CD4-positive, alpha-beta T cell (primary cell): Measurements from ENCODE around the gene DTX3. TPM values are rescaled to one million over a fixed set of nuclear protein-coding genes. Genes with fewer than 3 reads are reported as not detected.

Experiments
- ATAC-seq: fragments of 200-7000 bp; cut with Tn5 transposase; one replicate; pipeline ENCODE4 v1.10.0; 2022; ENCODE audit warnings: mild to moderate bottlenecking; ENCODE audit not compliant: poor library complexity
- CTCF ChIA-PET: fragments of 350-600 bp; sonication (Branson Sonifier 250); formaldehyde crosslinking; loops from one replicate; lab custom pipeline; 2021; ENCODE audit warnings: antibody characterized with exemption, inconsistent platforms; lab: Charles Lee
- POLR2A ChIA-PET: fragments of 350-600 bp; sonication (Branson Sonifier 250); formaldehyde crosslinking; loops from one replicate; lab custom pipeline; 2021; ENCODE audit warnings: antibody characterized with exemption, inconsistent platforms; lab: Charles Lee
- DNase-seq, 14 experiments: peaks; one replicate each; pipeline ENCODE4 v3.0.0-alpha.2; 2013 to 2020; ENCODE audit warnings: mixed read lengths in 2 of 14
- H3K27ac ChIP-seq, 2 donors: one replicate each; pipeline versions ENCODE4 v1.5.1 to v1.7.0; 2013; ENCODE audit warnings: low read length in 2 of 2, low read depth in 1 of 2, mild to moderate bottlenecking in 1 of 2
- H3K27me3 ChIP-seq, 2 experiments: 1 replicate in 1 of 2; 2 replicates in 1 of 2; pipeline versions ENCODE4 v1.6.1 to v1.7.0; 2013; ENCODE audit warnings: low read length in 2 of 2, control low read depth in 1 of 2, mild to moderate bottlenecking in 1 of 2, moderate library complexity in 1 of 2; ENCODE audit not compliant: insufficient read depth in 2 of 2, control insufficient read depth in 1 of 2
- H3K36me3 ChIP-seq: one replicate; pipeline ENCODE4 v1.6.1; 2013; ENCODE audit warnings: low read length, control low read depth; ENCODE audit not compliant: insufficient read depth
- H3K4me1 ChIP-seq: one replicate; pipeline ENCODE4 v1.6.1; 2013; ENCODE audit warnings: low read length, control low read depth; ENCODE audit not compliant: insufficient read depth
- H3K4me3 ChIP-seq: one replicate; pipeline ENCODE4 v1.5.1; 2013; ENCODE audit warnings: mild to moderate bottlenecking, low read length, moderate library complexity
- H3K9me3 ChIP-seq, 2 experiments: 1 replicate in 1 of 2; 2 replicates in 1 of 2; pipeline versions ENCODE4 v1.6.1 to v1.7.0; 2013; ENCODE audit warnings: low read length in 2 of 2, mild to moderate bottlenecking in 2 of 2, control low read depth in 1 of 2, moderate library complexity in 1 of 2; ENCODE audit not compliant: control insufficient read depth in 1 of 2, insufficient read depth in 1 of 2
- H3K27ac Mint-ChIP-seq: one replicate; pipeline ENCODE4 v1.8.0; 2020; ENCODE audit warnings: mixed read lengths
- H3K27me3 Mint-ChIP-seq: one replicate; pipeline ENCODE4 v1.8.0; 2021; ENCODE audit warnings: mixed read lengths
- H3K36me3 Mint-ChIP-seq: one replicate; pipeline ENCODE4 v1.8.0; 2021; ENCODE audit warnings: low read depth, mixed read lengths
- H3K4me1 Mint-ChIP-seq: one replicate; pipeline ENCODE4 v1.8.0; 2021; ENCODE audit warnings: low read depth, mixed read lengths
- H3K4me3 Mint-ChIP-seq: one replicate; pipeline ENCODE4 v1.8.0; 2020; ENCODE audit warnings: mild to moderate bottlenecking, mixed read lengths
- H3K9me3 Mint-ChIP-seq: one replicate; pipeline ENCODE4 v1.8.0; 2020; ENCODE audit warnings: mixed read lengths
- CTCF ChIP-seq: fragments of 200-600 bp; IDR thresholded peaks from one replicate; pipeline ENCODE4 v1.8.0; 2022; ENCODE audit warnings: antibody characterized with exemption, mild to moderate bottlenecking
- intact Hi-C, 2 experiments: fragments of 100-400 bp; cut with DNase I in 1 of 2; cut with micrococcal nuclease in 1 of 2; formaldehyde crosslinking; loops; one replicate each; pipeline versions ENCODE4 v1.15.1 to v1.9.0; 2023 to 2025; cut with DNase I, micrococcal nuclease
- total RNA-seq, 174 experiments: library from RNA in 2 of 174; stranded (reverse) in 2 of 174; gene quantifications; one replicate each; pipeline ENCODE4 v1.2.3 and lab custom pipeline; 2021 to 2026

The DTX3 gene
- total RNA-seq, 2 experiments from 2014 or later = 28.6 to 29.4 TPM

- Mint-ChIP-seq H3K27me3 (peaks cover 100% of the 10 kb centered on the region), H3K27ac (no peak overlapping the region), H3K9me3 (no peaks in the 10 kb centered on the region), H3K36me3 (no peaks in the 10 kb centered on the region), H3K4me3 (peak overlapping the region; percentile 44), H3K4me1 (peaks cover 39% of the 10 kb centered on the region)
- DNase-seq (no peak), ATAC-seq (no peak)
- CTCF ChIA-PET = interaction anchor here (1.2 to 2.2 kb wide), 2 partner anchors 39 to 164 kb away, joined by 4 to 18 read pairs; partner anchors contain the start of gene GLI1
- H3K4me1 ChIP-seq = peaks cover 41% of the 10 kb centered on the region
- no peak overlapping the region for H3K4me3 ChIP-seq
- no peak overlapping the region for H3K27ac ChIP-seq
- H3K36me3 ChIP-seq = no peaks in the 10 kb centered on the region
- POLR2A ChIA-PET = no interaction called here
- no peak for TF ChIP-seq CTCF
- intact Hi-C loops = no loop called here
- H3K9me3 ChIP-seq = peaks cover 0 to 19% of the 10 kb centered on the region in 2 experiments
- H3K27me3 ChIP-seq = peaks cover 94 to 99% of the 10 kb centered on the region in 2 experiments
Measured at GRCh38 chr12:57622293-57623245, 17.9 kb downstream of the DTX3 start.

GRCh38 chr12:57623385-57623784 lies 18.8 kb downstream of the DTX3 start:
- DNase-seq (no peak), ATAC-seq (no peak)
- ChIA-PET POLR2A (no interaction called here), CTCF (interaction anchor here (2.2 kb wide), 1 partner anchor 40 kb away, joined by 18 read pairs; no protein-coding TSS in a partner anchor)
- H3K36me3 Mint-ChIP-seq = no peaks in the 10 kb centered on the region
- H3K9me3 Mint-ChIP-seq = no peaks in the 10 kb centered on the region
- H3K9me3 ChIP-seq = peaks cover 0 to 23% of the 10 kb centered on the region in 2 experiments
- peaks cover 98% of the 10 kb centered on the region for H3K27me3 Mint-ChIP-seq
- no peak overlapping the region for H3K27ac Mint-ChIP-seq
- peaks cover 45% of the 10 kb centered on the region for H3K4me1 Mint-ChIP-seq
- intact Hi-C loops = no loop called here
- no peak overlapping the region for H3K27ac ChIP-seq
- TF ChIP-seq CTCF = no peak
- H3K27me3 ChIP-seq = peaks cover 95 to 99% of the 10 kb centered on the region in 2 experiments
- no peak overlapping the region for H3K4me3 ChIP-seq
- no peaks in the 10 kb centered on the region for H3K36me3 ChIP-seq
- no peak overlapping the region for H3K4me3 Mint-ChIP-seq
- peaks cover 47% of the 10 kb centered on the region for H3K4me1 ChIP-seq

GRCh38 chr12:57623811-57624390 lies 19.3 kb downstream of the DTX3 start:
- no peak for DNase-seq
- H3K36me3 ChIP-seq = no peaks in the 10 kb centered on the region
- peaks cover 47% of the 10 kb centered on the region for H3K4me1 ChIP-seq
- ATAC-seq = no peak
- intact Hi-C loops = no loop called here
- H3K27me3 ChIP-seq = peaks cover 96 to 99% of the 10 kb centered on the region in 2 experiments
- no peaks in the 10 kb centered on the region for H3K9me3 Mint-ChIP-seq
- peaks cover 0 to 23% of the 10 kb centered on the region in 2 experiments for H3K9me3 ChIP-seq
- peaks cover 45% of the 10 kb centered on the region for H3K4me1 Mint-ChIP-seq
- no peaks in the 10 kb centered on the region for H3K36me3 Mint-ChIP-seq
- no peak overlapping the region for H3K27ac Mint-ChIP-seq
- H3K27me3 Mint-ChIP-seq = peaks cover 98% of the 10 kb centered on the region
- ChIA-PET CTCF (interaction anchor here (2.2 kb wide), 1 partner anchor 41 kb away, joined by 18 read pairs; no protein-coding TSS in a partner anchor), POLR2A (no interaction called here)
- H3K4me3 Mint-ChIP-seq = no peak overlapping the region
- H3K27ac ChIP-seq = no peak overlapping the region
- no peak overlapping the region for H3K4me3 ChIP-seq
- no peak for TF ChIP-seq CTCF
